ENCODE results near the gene LGR4.

Gene LGR4

GRCh38 chr11:27401833-27402316 is 70.7 kb downstream of the LGR4 start:
- no peak for DNase-seq (ENCODE audit: low read depth in 2 of 2)

- DNase-seq (ENCODE audit: low read depth in 2 of 2), result no peak
Measured at GRCh38 chr11:27401280-27401832, 71.2 kb downstream of the LGR4 start.

GRCh38 chr11:27398400-27398770 is 74.2 kb downstream of the LGR4 start:
- no peak for DNase-seq (ENCODE audit: low read depth in 2 of 2)

GRCh38 chr11:27397624-27398399 is 74.8 kb downstream of the LGR4 start:
- DNase-seq (ENCODE audit: low read depth in 2 of 2), result no peak

- DNase-seq (ENCODE audit: low read depth in 2 of 2), result no peak
Measured at GRCh38 chr11:27396259-27396839, 76.2 kb downstream of the LGR4 start.

GRCh38 chr11:27395556-27396258 is 76.9 kb downstream of the LGR4 start:
- no peak for DNase-seq (ENCODE audit: low read depth in 2 of 2)

GRCh38 chr11:27394781-27395228 is 77.8 kb downstream of the LGR4 start:
- no peak for DNase-seq (ENCODE audit: low read depth in 2 of 2)

- no peak for DNase-seq (ENCODE audit: low read depth in 2 of 2)
Measured at GRCh38 chr11:27392278-27393114, 80.1 kb downstream of the LGR4 start.

GRCh38 chr11:27391331-27392015 is 81.1 kb downstream of the LGR4 start:
- no peak for DNase-seq (ENCODE audit: low read depth in 2 of 2)

GRCh38 chr11:27390318-27391295 is 82.0 kb downstream of the LGR4 start:
- no peak for DNase-seq (ENCODE audit: low read depth in 2 of 2)

GRCh38 chr11:27388869-27389268 is 83.7 kb downstream of the LGR4 start:
- no peak for DNase-seq (ENCODE audit: low read depth in 2 of 2)

- no peak for DNase-seq (ENCODE audit: low read depth in 2 of 2)
Measured at GRCh38 chr11:27388001-27388400, 84.6 kb downstream of the LGR4 start.

GRCh38 chr11:27387362-27387761 is 85.2 kb downstream of the LGR4 start:
- DNase-seq (ENCODE audit: low read depth in 2 of 2), result no peak

GRCh38 chr11:27386181-27386845 is 86.3 kb downstream of the LGR4 start:
- DNase-seq (ENCODE audit: low read depth in 2 of 2), result no peak

GRCh38 chr11:27385245-27385644 is 87.3 kb downstream of the LGR4 start:
- no peak for DNase-seq (ENCODE audit: low read depth in 2 of 2)

GRCh38 chr11:27384227-27384626 is 88.4 kb downstream of the LGR4 start:
- no peak for DNase-seq (ENCODE audit: low read depth in 2 of 2)

GRCh38 chr11:27383645-27384044 is 88.9 kb downstream of the LGR4 start:
- DNase-seq (ENCODE audit: low read depth in 2 of 2), result no peak

- no peak for DNase-seq (ENCODE audit: low read depth in 2 of 2)
Measured at GRCh38 chr11:27381238-27381666, 91.3 kb downstream of the LGR4 start.

- DNase-seq (ENCODE audit: low read depth in 2 of 2), result no peak
Measured at GRCh38 chr11:27380771-27381170, 91.8 kb downstream of the LGR4 start.

Data from stimulated activated CD8-positive, alpha-beta memory T cell treated with anti-CD3 and anti-CD28 coated beads, Interleukin-15, amount 100 ng/mL, for 4 hours (primary cell).